Measurements from ENCODE around the gene PGGHG.

PGGHG gene

DNA sequence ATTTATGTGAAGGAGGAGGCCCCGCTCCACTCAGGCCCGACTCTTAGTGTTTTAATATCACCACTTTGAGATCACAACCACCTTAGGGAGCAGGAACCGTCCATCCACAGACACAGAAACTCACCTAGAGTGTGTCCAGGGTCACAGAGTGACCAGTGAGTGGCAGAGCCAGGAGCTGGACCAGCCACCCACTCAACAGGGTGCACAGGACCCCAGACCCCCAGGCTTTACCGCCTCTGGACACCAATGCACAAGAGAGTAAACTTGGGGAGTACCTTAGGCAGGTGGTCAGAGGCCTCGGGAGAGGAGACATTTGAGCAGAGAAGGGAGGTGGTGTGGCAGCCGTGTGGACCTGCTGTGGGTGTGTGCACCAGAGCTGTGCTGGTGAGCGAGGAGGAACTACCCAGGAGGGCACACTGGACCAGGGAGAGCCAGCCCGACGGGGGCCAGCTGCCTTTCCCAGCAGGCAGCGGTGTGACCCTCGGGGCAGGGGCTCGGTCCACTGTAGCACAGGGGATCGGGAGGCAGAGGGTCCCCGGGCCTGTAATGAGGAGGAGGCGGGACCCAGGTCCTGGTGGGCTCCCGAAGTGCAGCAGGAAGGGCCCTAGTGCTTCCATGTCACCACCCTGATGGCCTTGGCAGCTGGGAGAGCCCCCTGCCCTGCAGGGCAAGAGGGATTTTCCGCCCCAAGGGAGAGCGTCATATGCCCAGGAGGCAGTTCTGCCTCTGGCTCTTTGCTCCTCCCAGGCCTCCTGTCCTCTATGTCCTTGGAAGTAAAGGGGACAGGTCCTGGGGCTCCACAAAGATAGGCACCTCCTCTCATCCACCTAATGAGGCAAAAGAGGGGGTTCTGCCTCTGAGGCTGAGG is 18.2 kb upstream of the PGGHG start:
- no peak for DNase-seq

DNA sequence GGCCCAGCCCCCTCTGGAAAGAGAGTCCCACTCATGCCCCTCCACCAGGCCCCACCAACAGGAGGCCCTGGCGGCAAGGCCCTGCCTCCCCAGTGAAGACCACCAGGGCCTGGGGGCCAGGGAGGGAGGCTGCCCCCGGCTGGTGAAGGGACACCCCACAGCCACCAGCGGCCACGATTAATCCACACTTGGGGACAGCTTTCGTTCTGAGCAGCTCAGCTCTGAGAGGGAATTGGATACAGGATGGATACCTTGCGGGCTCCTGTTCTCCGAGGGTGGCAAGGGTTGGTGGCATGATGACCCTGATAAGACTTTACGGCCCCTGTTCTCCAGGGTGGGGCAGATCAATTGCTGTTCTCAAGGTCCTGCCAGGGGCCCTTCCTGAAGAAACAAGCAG is 17.6 kb upstream of the PGGHG start:
- no peak for DNase-seq

DNA sequence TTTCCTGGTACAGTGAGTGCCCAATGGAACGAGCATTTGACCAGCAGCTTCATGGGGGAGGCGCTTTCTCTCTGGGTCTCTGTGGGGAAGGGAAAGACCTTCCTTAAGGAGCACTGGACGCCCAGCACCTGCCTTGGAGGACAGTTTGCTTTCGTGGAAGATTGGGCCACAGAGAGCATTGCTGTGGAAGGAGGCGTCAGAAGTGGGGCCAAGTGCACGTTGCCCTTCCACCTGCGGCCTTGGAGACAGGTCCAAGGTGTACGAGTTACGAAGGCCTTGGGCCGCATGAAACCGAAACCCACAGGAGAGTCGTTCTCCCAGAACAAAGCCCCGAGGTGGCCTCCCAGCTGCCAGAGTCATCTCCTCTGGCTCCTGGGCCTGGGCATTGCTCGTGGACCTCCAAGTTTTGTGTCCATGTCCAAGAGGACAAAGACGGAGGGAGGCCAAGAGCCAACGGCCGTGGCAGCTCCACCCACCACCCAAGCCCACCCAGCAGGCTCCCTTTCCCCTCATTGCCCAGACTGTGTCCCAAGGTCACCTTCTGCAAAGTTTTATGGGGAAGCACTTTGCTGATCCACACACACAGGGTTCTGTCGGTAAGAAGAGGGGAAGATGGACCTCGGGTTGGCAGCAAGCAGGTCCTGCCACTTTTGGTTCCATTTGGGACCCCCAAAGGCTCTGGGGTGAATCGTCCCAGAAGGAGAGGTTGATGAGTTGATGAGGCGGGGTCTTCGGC is 16.6 kb upstream of the PGGHG start:
- no peak for DNase-seq

DNA sequence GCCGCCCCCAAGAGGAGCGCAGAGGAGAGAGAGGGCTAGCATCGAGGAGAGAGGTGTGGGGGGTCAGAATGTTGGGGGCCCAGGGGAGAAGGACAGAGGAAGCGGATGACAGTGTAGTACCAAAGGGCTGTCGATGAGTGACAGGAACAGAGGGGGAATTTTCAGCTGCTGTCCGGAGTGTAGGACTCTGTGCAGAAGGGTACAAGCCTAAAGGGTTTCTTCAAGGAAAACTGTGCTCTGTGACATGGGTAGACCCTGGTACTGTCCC is 16.1 kb upstream of the PGGHG start:
- DNase-seq = no peak

DNA sequence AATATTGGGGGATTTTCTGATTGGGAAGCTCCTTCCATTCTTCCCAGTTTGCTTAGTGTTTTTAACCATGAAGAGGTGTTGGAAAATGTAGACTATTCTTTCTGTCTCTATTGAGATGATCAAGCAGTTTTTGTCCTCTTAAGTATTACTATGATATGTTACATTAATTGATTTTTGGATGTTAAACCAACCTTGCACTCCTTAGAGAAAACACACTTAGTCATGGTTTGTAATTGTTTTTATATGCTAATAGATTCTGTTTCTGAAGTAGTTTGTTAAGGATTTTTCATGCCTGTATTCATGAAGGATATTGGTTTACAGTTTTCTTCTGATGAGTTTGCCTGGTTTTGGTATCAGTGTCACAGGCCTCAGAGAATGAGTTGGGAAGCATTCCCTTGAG is 12.7 kb upstream of the PGGHG start:
- no peak for DNase-seq

DNA sequence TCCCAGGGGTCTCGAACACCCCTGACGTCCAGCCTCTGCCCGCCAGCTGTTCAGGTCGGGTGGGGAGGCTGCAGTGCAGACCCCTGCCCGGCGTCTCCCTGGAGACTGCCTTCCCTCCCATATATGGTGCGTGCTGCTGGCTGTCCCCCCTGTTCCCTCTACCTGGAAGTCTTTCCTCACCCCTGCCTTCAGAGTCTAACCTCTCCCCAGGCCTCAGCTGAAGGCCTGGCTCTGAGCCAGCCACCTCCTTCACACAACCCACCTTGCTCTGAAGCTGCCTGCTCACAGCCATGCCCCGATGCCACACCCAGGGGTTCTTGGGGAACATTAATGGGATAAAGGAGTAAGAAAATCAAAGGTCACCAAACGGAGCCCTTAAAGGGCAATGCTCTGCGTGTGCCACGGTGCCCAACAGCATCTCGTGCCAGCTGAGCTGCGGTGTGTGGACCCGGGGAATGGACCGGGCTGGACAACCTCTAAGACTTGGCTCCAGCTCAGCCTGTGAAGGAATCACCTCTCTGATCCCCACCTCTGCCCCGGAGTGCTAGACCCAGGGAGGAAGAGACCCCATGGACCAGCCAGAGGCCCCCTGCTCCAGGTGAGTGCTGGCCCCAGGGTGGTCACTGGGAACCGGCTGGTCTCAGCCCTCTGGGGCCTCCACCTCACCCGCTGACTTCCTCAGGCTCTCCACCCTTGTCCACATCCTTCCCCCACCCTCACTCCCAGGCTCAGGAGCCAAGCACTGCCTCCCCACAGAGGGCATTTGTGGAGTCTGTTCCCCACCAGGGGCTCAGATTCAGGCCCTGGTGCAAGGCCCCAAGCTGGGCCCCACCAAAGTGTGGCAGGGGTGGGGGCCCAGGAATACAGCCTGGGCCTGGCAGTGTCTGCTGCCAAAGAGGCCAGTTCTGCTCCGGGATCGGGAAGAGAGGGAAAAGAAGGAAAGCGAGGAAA is 10.7 kb upstream of the PGGHG start, which contains the start of gene NLRP6:
Gene NLRP6, plus strand, starts transcription at position 407 of the 951 bp plus-strand sequence. Its CDS starts 163 bp downstream, at position 570.
- no peak for DNase-seq

DNA sequence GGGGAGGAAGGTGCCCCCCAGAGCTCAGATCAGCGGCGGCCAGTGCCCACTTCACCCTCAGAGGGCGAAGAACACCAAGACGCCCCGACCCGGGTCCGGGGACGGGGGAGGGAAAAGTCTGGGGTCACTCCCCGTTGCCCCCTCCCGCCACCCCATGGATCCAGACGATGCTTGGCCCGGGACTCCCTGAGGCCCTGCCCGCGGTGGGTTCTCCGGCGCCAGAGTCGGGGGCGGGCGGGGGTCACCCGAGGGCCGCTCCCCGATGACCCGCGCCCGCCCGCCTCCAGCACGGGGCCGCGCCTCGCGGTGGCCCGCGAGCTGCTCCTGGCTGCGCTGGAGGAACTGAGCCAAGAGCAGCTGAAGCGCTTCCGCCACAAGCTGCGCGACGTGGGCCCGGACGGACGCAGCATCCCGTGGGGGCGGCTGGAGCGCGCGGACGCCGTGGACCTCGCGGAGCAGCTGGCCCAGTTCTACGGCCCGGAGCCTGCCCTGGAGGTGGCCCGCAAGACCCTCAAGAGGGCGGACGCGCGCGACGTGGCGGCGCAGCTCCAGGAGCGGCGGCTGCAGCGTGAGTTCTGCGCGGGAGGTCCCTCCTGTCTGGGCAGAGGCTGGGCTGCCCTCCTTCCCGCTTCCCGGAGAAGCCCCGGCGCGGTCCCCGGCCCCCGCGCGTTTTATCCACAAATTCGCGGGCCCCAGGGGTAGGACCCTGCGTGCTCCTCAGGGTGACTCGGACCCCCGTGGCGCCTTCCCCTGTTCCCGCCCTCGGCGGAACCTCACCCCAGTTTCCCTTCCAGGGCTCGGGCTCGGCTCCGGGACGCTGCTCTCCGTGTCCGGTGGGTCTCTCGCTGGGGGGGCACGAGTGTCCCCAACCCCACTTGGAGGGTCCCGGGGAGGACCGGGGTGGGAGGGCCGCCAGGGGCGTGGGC is 9.6 kb upstream of the PGGHG start:
- no peak for DNase-seq

DNA sequence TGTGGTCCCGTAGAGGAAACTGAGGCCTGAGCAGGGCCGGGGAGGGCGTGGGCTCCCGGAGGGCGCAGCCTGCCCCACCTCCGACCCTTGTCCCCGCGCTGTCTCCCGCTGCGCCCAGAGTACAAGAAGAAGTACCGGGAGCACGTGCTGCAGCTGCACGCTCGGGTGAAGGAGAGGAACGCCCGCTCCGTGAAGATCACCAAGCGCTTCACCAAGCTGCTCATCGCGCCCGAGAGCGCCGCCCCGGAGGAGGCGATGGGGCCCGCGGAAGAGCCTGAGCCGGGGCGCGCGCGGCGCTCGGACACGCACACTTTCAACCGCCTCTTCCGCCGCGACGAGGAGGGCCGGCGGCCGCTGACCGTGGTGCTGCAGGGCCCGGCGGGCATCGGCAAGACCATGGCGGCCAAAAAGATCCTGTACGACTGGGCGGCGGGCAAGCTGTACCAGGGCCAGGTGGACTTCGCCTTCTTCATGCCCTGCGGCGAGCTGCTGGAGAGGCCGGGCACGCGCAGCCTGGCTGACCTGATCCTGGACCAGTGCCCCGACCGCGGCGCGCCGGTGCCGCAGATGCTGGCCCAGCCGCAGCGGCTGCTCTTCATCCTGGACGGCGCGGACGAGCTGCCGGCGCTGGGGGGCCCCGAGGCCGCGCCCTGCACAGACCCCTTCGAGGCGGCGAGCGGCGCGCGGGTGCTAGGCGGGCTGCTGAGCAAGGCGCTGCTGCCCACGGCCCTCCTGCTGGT is 8.8 kb upstream of the PGGHG start:
- no peak for DNase-seq

DNA sequence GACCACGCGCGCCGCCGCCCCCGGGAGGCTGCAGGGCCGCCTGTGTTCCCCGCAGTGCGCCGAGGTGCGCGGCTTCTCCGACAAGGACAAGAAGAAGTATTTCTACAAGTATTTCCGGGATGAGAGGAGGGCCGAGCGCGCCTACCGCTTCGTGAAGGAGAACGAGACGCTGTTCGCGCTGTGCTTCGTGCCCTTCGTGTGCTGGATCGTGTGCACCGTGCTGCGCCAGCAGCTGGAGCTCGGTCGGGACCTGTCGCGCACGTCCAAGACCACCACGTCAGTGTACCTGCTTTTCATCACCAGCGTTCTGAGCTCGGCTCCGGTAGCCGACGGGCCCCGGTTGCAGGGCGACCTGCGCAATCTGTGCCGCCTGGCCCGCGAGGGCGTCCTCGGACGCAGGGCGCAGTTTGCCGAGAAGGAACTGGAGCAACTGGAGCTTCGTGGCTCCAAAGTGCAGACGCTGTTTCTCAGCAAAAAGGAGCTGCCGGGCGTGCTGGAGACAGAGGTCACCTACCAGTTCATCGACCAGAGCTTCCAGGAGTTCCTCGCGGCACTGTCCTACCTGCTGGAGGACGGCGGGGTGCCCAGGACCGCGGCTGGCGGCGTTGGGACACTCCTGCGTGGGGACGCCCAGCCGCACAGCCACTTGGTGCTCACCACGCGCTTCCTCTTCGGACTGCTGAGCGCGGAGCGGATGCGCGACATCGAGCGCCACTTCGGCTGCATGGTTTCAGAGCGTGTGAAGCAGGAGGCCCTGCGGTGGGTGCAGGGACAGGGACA is 8.0 kb upstream of the PGGHG start:
- no peak for DNase-seq

DNA sequence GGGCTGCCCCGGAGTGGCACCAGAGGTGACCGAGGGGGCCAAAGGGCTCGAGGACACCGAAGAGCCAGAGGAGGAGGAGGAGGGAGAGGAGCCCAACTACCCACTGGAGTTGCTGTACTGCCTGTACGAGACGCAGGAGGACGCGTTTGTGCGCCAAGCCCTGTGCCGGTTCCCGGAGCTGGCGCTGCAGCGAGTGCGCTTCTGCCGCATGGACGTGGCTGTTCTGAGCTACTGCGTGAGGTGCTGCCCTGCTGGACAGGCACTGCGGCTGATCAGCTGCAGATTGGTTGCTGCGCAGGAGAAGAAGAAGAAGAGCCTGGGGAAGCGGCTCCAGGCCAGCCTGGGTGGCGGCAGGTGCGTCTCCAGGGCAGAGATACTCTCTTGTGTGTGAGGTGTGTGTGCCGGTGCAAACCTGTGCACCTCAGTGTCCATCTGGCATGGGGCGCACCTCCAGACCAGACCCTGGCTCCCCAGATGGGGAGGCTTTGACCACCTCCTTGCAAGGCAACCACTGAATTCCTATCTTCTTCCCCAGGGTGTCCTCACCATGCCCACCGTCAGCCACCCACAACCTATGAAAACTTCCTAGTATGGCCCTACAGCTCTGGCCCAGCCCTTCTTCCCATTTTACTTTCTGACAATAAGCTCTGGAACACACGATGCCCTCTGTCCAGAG is 7.3 kb upstream of the PGGHG start:
- DNase-seq = no peak

DNA sequence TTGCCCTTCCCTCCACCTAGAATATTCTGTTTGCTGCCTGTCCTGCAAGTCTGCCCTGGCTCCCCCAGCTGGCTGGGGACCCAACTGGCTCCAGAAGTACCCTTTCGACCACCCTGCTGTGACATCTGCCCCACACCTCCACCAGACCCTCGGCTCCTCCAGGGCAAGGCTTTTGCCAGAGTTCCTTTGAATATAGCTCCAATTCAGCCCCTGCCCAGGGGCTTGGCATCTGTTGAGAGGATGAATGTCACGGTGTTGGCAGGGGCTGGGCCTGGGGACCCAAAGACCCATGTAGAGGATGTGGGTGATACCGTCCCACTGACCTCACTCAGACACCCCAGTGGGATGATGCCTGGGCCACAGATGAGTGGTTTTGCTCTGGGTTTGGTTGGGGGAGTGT is 6.8 kb upstream of the PGGHG start:
- no peak for DNase-seq

DNA sequence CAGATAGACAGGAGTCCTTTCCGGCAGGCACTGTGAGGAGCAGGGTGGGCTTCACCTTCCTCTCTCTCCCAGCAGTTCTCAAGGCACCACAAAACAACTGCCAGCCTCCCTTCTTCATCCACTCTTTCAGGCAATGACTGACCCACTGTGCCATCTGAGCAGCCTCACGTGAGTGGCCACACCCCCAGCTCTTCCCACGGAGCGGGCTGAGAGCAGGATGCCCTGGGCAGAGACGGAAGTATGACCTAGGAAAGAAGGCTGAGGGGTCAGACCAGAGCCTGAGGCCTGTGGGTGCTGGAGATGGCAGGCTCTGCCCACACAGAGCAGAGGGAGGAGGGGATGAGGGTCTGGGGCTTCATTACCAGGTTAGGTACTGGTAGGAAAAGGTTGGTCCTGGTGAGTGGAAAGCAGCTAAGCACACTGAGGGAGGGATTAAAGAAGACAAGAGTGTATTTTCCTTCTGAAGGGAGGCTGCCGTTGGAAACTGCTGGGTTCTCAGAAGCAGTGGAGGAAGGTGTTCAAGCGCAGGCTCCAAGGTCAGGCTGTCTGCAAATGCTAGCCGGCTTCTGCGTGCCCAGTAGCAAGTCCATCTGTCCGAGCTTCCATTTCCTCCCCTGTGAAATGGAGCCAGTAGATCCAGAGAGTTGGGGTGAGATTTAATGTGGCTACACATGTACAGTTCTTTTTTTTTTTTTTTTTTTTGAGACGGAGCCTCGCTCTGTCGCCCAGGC is 6.1 kb upstream of the PGGHG start:
- DNase-seq = no peak

DNA sequence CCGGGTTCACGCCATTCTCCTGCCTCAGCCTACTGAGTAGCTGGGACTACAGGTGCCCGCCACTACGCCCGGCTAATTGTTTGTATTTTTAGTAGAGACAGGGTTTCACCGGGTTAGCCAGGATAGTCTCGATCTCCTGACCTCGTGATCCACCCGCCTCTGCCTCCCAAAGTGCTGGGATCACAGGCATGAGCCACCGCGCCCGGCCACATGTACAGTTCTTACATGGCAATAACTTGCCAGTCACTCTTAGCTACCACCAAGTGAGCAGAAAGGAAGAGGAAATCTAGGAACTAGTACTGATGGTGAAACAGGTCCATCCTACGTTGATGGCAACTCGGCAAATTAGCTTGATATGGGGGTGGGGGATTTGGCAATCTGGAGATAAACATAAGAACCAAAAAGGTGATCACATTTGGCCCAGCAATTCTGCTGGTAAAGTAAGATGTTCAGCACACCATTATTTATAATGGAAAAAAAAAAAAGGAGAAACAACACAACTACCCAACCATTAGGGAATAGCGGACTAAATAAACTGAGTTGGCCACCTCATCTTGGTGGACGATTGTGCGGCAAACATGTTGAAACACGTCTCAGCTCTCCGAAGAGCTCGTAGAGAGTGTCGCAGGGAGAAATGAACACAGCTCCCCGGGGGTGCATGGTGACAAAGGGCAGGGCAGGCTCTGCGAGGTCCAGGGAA is 5.4 kb upstream of the PGGHG start:
- DNase-seq = no peak

DNA sequence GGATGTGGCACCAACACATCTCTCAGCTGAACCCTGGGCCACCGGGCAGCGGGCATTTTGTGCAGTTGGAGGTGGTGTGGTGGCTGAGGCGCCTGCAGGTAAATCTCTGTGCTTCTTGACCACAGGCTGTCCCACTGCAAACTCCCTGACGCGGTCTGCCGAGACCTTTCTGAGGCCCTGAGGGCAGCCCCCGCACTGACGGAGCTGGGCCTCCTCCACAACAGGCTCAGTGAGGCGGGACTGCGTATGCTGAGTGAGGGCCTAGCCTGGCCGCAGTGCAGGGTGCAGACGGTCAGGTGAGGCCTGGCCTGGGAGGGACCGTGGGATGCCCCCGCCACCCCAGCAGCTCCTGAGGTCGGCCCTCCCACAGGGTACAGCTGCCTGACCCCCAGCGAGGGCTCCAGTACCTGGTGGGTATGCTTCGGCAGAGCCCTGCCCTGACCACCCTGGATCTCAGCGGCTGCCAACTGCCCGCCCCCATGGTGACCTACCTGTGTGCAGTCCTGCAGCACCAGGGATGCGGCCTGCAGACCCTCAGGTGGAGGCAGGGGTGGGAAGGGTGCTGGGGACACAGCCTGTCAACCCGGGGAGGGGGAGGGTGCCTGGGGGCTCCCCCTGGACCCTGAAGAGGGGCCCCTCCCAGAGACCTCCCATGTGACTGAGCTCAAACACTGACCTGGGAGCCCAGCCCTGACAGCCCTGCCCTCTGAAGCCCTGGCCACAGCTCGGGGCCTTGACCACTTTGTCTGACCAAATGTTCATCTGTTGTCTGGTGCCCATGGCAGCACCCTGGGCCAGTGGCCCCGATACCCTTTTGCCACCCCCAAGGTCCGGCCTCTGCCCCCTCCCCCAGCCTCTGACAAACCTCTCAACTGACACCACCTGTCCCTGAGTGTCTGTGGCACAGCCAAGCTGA is 4.6 kb upstream of the PGGHG start:
- DNase-seq = no peak

DNA sequence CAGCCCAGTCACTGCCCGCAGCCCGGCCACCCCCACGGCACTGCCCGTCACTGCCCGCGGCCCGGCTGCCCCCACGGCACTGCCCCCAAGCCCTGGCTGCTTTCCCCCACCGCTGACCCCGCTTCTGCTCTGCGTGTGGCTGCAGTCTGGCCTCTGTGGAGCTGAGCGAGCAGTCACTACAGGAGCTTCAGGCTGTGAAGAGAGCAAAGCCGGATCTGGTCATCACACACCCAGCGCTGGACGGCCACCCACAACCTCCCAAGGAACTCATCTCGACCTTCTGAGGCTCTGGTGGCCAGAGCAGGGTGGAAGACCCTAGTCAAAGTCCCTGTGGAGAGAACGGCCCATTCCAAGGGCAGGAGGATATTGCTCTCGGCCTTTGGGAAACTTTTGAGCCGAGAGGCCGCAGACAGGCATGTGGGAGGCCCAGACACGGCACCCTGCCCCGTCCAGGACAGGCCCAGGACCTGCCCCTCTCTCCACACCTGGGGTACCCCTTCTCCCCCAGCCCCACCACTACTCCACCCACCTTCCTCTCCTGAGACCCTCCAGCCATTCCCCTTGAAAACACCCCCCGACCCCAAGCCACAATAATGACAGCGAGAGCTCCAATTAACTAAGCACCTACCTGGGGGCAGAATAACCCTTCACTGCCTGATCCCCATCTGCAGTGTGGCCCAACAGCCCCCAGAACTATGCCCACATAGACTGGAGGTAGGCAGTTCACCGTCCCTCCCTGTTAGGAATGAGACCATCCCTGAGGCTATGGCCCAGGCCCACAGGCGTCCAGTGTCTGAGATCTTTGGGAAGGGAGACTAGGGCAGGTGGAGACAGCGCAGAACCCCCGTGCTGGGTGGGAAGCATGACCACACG is 3.7 kb upstream of the PGGHG start:
- DNase-seq = no peak

DNA sequence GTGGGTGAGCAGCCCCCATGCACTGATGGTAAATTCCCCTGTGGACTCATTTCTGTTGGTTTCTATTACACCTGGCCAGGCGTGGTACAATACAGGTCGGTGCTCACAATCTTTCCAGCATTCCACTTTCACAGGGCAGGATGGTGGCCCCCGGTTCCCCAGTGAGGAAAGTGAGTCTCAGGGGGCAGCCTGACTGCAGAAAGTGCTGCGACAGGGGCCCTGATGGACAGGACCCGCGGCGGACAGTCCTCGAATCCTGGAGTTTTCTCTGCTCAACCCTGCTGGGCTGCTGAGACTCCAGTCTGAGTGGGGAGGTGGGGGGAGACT is 3.1 kb upstream of the PGGHG start:
- no peak for DNase-seq
